ENCODE measurements around the gene PFKP. TPM values are rescaled to one million over a fixed set of nuclear protein-coding genes. Genes with fewer than 3 reads are reported as not detected.

PFKP gene
- total RNA-seq, 1 donor from 2014 or later, result 292 TPM

DNA sequence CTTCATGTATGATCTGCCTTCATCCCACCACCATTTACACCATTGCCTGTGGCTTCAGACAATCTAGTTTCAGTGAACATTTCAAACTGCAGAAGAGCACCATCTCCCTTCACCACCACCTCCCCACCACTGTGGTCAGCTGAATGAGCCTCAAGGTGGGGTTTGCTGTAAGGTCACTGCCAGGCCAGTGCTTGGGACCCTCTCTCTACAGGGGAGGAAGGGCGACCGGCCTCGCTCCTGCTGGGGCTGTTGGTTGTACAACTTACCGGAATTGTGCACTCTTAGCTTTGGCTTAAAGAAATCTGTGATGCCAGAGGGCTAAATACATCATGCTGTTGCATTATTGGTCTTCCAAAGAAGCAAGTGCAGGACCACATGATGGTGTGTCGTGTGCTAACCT lies 26.6 kb downstream of the PFKP start:
- no peaks in the 10 kb centered on the region for H3K27me3 ChIP-seq (ENCODE audit: control insufficient read depth, insufficient read depth, low read length)
- TF ChIP-seq, protein P1, sequence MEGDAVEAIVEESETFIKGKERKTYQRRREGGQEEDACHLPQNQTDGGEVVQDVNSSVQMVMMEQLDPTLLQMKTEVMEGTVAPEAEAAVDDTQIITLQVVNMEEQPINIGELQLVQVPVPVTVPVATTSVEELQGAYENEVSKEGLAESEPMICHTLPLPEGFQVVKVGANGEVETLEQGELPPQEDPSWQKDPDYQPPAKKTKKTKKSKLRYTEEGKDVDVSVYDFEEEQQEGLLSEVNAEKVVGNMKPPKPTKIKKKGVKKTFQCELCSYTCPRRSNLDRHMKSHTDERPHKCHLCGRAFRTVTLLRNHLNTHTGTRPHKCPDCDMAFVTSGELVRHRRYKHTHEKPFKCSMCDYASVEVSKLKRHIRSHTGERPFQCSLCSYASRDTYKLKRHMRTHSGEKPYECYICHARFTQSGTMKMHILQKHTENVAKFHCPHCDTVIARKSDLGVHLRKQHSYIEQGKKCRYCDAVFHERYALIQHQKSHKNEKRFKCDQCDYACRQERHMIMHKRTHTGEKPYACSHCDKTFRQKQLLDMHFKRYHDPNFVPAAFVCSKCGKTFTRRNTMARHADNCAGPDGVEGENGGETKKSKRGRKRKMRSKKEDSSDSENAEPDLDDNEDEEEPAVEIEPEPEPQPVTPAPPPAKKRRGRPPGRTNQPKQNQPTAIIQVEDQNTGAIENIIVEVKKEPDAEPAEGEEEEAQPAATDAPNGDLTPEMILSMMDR (IDR thresholded peaks at IDR 0.05; ENCODE audit: insufficient read depth, low read length, poor library complexity, severe bottlenecking), result no peak
- no peak for DNase-seq (ENCODE audit: low read depth)
- H3K36me3 ChIP-seq (ENCODE audit: control insufficient read depth, insufficient read depth, low read length), result no peaks in the 10 kb centered on the region
- H3K4me3 ChIP-seq (ENCODE audit: low read depth, low read length), result no peak overlapping the region

DNA sequence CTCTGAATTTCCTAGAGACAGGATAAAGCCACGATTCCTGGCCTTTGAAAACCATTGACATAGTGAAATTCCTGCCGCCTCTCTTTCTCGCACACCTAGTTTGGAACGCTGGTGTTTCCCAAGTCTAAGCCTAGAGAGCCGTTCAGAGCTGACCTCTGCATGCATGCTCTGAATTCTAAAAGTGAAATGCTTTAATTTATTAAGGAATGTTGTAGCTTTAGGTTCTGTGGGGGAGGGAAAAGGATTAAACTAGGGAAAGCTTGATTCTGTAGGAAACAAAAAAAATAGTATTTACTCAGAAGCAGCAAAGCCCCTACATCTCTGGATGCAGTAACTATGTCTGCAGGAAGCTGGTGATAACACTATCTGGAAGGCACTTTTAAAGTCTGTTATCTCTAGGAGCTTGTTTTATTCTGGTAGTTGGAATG lies 27.3 kb downstream of the PFKP start:
- no peak for DNase-seq (ENCODE audit: low read depth)
- H3K36me3 ChIP-seq (ENCODE audit: control insufficient read depth, insufficient read depth, low read length), result peaks cover under 1% of the 10 kb centered on the region
- TF ChIP-seq, protein P1 (IDR thresholded peaks at IDR 0.05; ENCODE audit: insufficient read depth, low read length, poor library complexity, severe bottlenecking), result no peak
- no peaks in the 10 kb centered on the region for H3K27me3 ChIP-seq (ENCODE audit: control insufficient read depth, insufficient read depth, low read length)
- no peak overlapping the region for H3K4me3 ChIP-seq (ENCODE audit: low read depth, low read length)

DNA sequence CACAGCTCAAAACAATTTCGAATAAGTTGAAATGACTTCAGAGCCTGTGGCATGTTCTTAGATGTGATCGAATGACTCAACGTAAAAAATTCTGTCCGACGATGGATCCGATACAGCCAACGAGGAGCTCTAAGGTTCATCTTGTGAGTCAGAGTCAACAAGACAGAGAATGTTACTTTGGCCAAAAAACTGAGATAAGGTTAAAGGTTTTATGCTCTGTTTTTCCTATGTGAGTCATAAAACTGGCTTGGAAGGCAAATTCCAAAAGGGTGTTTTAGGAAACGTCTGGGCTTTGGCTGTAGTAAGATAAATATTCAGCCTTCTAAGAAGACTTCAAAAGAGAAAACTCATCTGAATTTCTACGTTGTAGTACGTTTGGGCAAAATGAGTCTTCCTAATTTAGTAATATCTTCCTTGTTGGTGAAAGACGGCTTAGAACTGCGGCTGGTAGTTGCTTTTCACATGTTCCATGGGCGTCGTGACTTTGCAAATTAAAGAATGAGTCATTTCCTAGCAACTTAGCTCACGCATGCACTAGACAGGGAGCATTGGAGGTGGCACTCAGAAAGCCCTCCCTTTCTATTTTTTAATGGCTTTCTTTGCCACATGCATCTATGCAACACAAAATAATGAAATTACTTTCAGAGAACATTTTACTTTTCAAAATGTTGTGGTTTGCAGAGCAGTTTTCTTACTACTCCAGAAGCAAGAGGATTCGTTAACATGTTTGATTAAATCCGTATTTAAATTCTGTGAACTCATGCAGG lies 28.2 kb downstream of the PFKP start:
- DNase-seq (ENCODE audit: low read depth), result peak; percentile 99
- Histone ChIP-seq H3K36me3 (ENCODE audit: control insufficient read depth, insufficient read depth, low read length) (peaks cover 3% of the 10 kb centered on the region), H3K27me3 (ENCODE audit: control insufficient read depth, insufficient read depth, low read length) (no peaks in the 10 kb centered on the region), H3K4me3 (ENCODE audit: low read depth, low read length) (no peak overlapping the region)
- TF ChIP-seq, protein P1 (IDR thresholded peaks at IDR 0.05; ENCODE audit: insufficient read depth, low read length, poor library complexity, severe bottlenecking), result no peak

DNA sequence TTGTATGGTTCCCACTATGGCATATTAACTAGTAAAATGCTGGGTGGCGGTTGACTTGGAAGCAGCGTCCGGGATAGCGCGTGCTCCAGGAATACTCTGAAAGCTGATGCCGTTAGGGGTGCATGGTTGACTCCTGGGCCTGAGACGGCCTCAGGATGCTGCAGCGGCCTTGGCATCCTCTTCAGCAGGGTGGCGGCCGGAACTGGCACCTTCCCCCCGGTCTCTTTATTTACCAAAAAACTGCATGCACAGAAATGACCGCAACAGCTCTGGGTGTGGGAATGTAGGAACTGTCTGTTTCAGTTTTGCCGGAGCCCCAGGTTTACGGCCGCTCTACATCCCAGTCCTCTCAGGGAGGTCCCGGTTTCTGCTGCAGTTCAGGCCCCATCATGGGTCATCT lies 28.8 kb downstream of the PFKP start:
- TF ChIP-seq, protein P1 (IDR thresholded peaks at IDR 0.05; ENCODE audit: insufficient read depth, low read length, poor library complexity, severe bottlenecking), result no peak

DNA sequence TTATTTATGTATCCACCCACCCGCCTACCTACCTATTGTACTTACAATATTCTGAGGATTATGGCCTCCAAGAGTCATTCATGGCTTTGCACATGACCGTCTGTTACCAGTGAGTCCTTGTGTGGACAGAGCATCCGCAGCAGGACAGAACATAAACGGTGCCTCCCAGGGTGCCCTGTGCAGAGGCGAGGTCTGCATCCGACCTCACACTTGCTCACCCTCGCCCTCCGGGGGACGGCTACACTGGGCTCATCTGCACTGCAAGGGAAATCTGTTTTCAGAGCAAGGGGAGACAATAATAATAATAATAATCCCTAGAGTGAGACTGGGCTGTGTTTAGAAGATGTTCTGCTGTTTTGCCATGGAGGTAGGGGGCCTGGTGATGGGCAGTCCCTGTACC lies 29.8 kb downstream of the PFKP start:
- no peak overlapping the region for H3K4me3 ChIP-seq (ENCODE audit: low read depth, low read length)
- TF ChIP-seq, protein P1 (IDR thresholded peaks at IDR 0.05; ENCODE audit: insufficient read depth, low read length, poor library complexity, severe bottlenecking), result no peak
- no peak for DNase-seq (ENCODE audit: low read depth)
- peaks cover 6% of the 10 kb centered on the region for H3K36me3 ChIP-seq (ENCODE audit: control insufficient read depth, insufficient read depth, low read length)
- H3K27me3 ChIP-seq (ENCODE audit: control insufficient read depth, insufficient read depth, low read length), result no peaks in the 10 kb centered on the region

More for the DNA sequence above, 28.8 kb downstream of the PFKP start:
- Histone ChIP-seq H3K4me3 (ENCODE audit: low read depth, low read length) (no peak overlapping the region), H3K36me3 (ENCODE audit: control insufficient read depth, insufficient read depth, low read length) (peaks cover 5% of the 10 kb centered on the region), H3K27me3 (ENCODE audit: control insufficient read depth, insufficient read depth, low read length) (no peaks in the 10 kb centered on the region)
- DNase-seq (ENCODE audit: low read depth), result no peak

DNA sequence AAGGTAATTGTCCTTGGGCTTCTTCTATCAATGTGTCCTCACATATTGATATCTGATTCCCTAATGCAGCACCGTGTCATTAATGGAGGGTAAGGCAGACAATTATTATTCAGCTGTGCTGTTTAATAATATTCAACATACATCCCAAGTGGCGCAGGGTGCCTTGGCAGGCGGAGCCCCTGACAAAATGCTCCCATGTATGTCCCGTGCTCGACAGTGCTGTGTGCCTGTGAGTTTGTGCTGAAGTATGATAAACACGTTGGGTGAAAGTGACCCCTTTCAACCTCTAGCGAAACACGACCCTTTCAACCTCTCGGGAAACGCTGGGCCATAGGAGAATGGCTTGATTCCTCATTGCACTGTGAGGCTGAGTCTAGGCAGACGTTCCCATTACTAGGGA lies 31.3 kb downstream of the PFKP start:
- Histone ChIP-seq H3K36me3 (ENCODE audit: control insufficient read depth, insufficient read depth, low read length) (peaks cover 7% of the 10 kb centered on the region), H3K27me3 (ENCODE audit: control insufficient read depth, insufficient read depth, low read length) (no peaks in the 10 kb centered on the region), H3K4me3 (ENCODE audit: low read depth, low read length) (no peak overlapping the region)
- TF ChIP-seq, protein P1 (IDR thresholded peaks at IDR 0.05; ENCODE audit: insufficient read depth, low read length, poor library complexity, severe bottlenecking), result no peak
- no peak for DNase-seq (ENCODE audit: low read depth)

Data from kidney epithelial cell (primary cell).